ENCODE measurements around the gene TPI1.
"Not testable (repeated sequence)": the region's sequence is repeated elsewhere in the genome, so short reads cannot be mapped to it uniquely, and the experiment has no call there.

Gene TPI1

DNA sequence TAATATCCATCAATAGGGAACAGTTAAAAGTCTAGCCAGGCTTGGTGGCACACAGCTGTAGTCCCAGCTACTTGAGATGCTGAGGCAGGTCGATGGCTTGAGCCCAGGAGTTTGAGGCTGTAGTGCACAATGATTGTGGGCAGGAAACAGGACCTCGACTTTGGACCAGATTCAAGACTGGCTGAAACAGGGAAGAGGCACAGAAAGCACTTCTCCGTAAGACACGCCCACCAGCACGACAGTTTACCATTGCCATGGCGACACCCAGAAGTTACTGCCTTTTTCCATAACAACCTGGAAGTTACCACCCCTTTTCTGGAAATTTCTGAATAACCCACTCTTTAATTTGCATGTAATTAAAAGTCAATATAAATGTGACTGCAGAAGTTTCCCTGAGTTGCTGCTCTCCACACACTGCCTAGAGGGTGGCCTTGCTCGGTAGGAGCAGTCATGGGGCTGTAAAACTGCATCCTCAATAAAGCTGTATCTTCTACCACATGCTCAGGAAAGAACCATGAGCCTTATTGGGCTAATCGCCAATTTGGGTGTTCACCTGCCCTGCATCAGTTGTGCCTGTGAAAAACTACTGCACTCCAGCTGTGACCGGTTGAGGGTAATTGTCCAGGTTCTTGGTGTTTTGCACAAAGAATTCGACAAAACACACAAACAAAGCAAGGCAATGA lies 32.6 kb downstream of the TPI1 start:
- H3K4me3 ChIP-seq (ENCODE audit: low read length in 2 of 2): no peak overlapping the region
- no peak overlapping the region for H3K9ac ChIP-seq (ENCODE audit: low read length in 2 of 2)
- no peaks in the 10 kb centered on the region for H3K9me3 ChIP-seq (ENCODE audit: control insufficient read depth in 2 of 2, low read length in 2 of 2)
- H3K27me3 ChIP-seq (ENCODE audit: control insufficient read depth in 1 of 2, insufficient read depth in 2 of 2, low read length in 2 of 2): no peaks in the 10 kb centered on the region
- H3K4me1 ChIP-seq (ENCODE audit: control insufficient read depth, insufficient read depth, low read length): peaks cover 14% of the 10 kb centered on the region
- no peak overlapping the region for H3K27ac ChIP-seq (ENCODE audit: low read length)
- H3K36me3 ChIP-seq (ENCODE audit: control insufficient read depth in 2 of 2, insufficient read depth in 2 of 2, low read length in 2 of 2): no peaks in the 10 kb centered on the region

DNA sequence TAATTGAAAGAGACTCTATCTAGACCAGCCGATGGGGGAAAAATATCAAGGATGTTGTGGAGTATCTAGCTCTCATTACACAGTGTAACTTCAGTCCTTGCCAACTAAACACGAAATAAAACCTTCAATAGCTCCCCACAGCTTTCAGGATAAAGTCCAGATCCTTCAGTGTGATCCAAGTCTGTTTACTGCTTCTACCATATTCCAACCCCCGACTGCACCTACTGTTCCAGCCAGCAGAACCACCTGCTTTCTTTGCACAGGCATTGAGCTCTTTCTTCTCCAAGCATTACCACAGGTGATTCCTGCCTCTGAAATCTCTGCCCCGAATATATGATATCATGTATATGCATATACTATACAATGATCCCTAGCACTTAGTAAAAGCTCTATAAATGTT lies 35.1 kb downstream of the TPI1 start:
- Histone ChIP-seq H3K27me3 (ENCODE audit: control insufficient read depth in 1 of 2, insufficient read depth in 2 of 2, low read length in 2 of 2) (no peaks in the 10 kb centered on the region), H3K9ac (ENCODE audit: low read length in 2 of 2) (no peak overlapping the region), H3K9me3 (ENCODE audit: control insufficient read depth in 2 of 2, low read length in 2 of 2) (no peaks in the 10 kb centered on the region), H3K4me1 (ENCODE audit: control insufficient read depth, insufficient read depth, low read length) (peaks cover 20% of the 10 kb centered on the region), H3K4me3 (ENCODE audit: low read length in 2 of 2) (no peak overlapping the region), H3K36me3 (ENCODE audit: control insufficient read depth in 2 of 2, insufficient read depth in 2 of 2, low read length in 2 of 2) (peaks cover 7 to 10% of the 10 kb centered on the region in 2 donors), H3K27ac (ENCODE audit: low read length) (no peak overlapping the region)

DNA sequence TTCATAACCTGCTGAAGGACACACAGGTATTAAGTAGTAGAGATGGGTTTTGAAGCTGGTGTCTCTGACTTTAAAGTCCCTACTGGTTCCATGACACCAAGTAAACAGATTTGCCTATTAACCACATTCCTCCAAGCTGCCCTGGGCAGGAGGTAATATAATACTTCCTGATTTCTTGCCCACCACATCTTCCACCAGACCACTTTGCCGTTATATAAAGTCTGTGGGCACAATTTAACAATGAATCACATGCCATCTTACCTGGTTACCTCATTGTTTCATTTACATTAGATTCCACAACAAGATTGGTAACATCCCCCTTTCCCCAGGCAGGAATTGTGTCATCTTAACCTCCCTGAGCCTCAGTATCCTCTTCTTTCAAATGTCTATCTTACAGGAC lies 36.4 kb downstream of the TPI1 start:
- H3K9me3 ChIP-seq (ENCODE audit: control insufficient read depth in 2 of 2, low read length in 2 of 2): no peaks in the 10 kb centered on the region
- H3K4me1 ChIP-seq (ENCODE audit: control insufficient read depth, insufficient read depth, low read length): peaks cover 20% of the 10 kb centered on the region
- no peak overlapping the region for H3K9ac ChIP-seq (ENCODE audit: low read length in 2 of 2)
- H3K27ac ChIP-seq (ENCODE audit: low read length): no peak overlapping the region
- H3K36me3 ChIP-seq (ENCODE audit: control insufficient read depth in 2 of 2, insufficient read depth in 2 of 2, low read length in 2 of 2): peaks cover 7 to 10% of the 10 kb centered on the region in 2 donors
- no peak overlapping the region for H3K4me3 ChIP-seq (ENCODE audit: low read length in 2 of 2)
- no peaks in the 10 kb centered on the region for H3K27me3 ChIP-seq (ENCODE audit: control insufficient read depth in 1 of 2, insufficient read depth in 2 of 2, low read length in 2 of 2)

GRCh38 chr12:6904280-6905276 lies 37.2 kb downstream of the TPI1 start, which contains the start of gene LRRC23:
LRRC23 (plus strand) TSS chr12:6904822; CDS start chr12:6905634, 812 bp downstream.
- peaks cover 7 to 10% of the 10 kb centered on the region in 2 donors for H3K36me3 ChIP-seq (ENCODE audit: control insufficient read depth in 2 of 2, insufficient read depth in 2 of 2, low read length in 2 of 2)
- H3K9me3 ChIP-seq (ENCODE audit: control insufficient read depth in 2 of 2, low read length in 2 of 2): no peaks in the 10 kb centered on the region
- H3K27me3 ChIP-seq (ENCODE audit: control insufficient read depth in 1 of 2, insufficient read depth in 2 of 2, low read length in 2 of 2): no peaks in the 10 kb centered on the region

GRCh38 chr12:6905414-6906040 lies 38.2 kb downstream of the TPI1 start:
- Histone ChIP-seq H3K9me3 (ENCODE audit: control insufficient read depth in 2 of 2, low read length in 2 of 2) (no peaks in the 10 kb centered on the region), H3K9ac (ENCODE audit: low read length in 2 of 2) (peak overlapping the region; percentile 93 to 97), H3K36me3 (ENCODE audit: control insufficient read depth in 2 of 2, insufficient read depth in 2 of 2, low read length in 2 of 2) (peaks cover 7 to 10% of the 10 kb centered on the region in 2 donors), H3K4me1 (ENCODE audit: control insufficient read depth, insufficient read depth, low read length) (peaks cover 13% of the 10 kb centered on the region), H3K27ac (ENCODE audit: low read length) (peak overlapping the region; percentile 76), H3K27me3 (ENCODE audit: control insufficient read depth in 1 of 2, insufficient read depth in 2 of 2, low read length in 2 of 2) (no peaks in the 10 kb centered on the region), H3K4me3 (ENCODE audit: low read length in 2 of 2) (peak overlapping the region; percentile 98 to 99)

More at GRCh38 chr12:6904280-6905276, 37.2 kb downstream of the TPI1 start, which contains the start of gene LRRC23:
- H3K27ac ChIP-seq (ENCODE audit: low read length): peak within 1 kb of the TSS; percentile 76
- peaks cover 20% of the 10 kb centered on the region for H3K4me1 ChIP-seq (ENCODE audit: control insufficient read depth, insufficient read depth, low read length)
- peak within 1 kb of the TSS; percentile 98 to 99 for H3K4me3 ChIP-seq (ENCODE audit: low read length in 2 of 2)
- peak within 1 kb of the TSS; percentile 93 to 97 for H3K9ac ChIP-seq (ENCODE audit: low read length in 2 of 2)

GRCh38 chr12:6908141-6908540 lies 40.8 kb downstream of the TPI1 start:
- not testable (repeated sequence) for H3K27me3 ChIP-seq (ENCODE audit: control insufficient read depth in 1 of 2, insufficient read depth in 2 of 2, low read length in 2 of 2); H3K36me3 ChIP-seq (ENCODE audit: control insufficient read depth in 2 of 2, insufficient read depth in 2 of 2, low read length in 2 of 2); H3K4me3 ChIP-seq (ENCODE audit: low read length in 2 of 2); H3K9me3 ChIP-seq (ENCODE audit: control insufficient read depth in 2 of 2, low read length in 2 of 2); H3K9ac ChIP-seq (ENCODE audit: low read length in 2 of 2); H3K27ac ChIP-seq (ENCODE audit: low read length)
- peaks cover 14% of the 10 kb centered on the region for H3K4me1 ChIP-seq (ENCODE audit: control insufficient read depth, insufficient read depth, low read length)

- H3K4me1 ChIP-seq (ENCODE audit: control insufficient read depth, insufficient read depth, low read length): peaks cover 16% of the 10 kb centered on the region
- H3K36me3 ChIP-seq (ENCODE audit: control insufficient read depth in 2 of 2, insufficient read depth in 2 of 2, low read length in 2 of 2): peaks cover 7 to 10% of the 10 kb centered on the region in 2 donors
- no peaks in the 10 kb centered on the region for H3K9me3 ChIP-seq (ENCODE audit: control insufficient read depth in 2 of 2, low read length in 2 of 2)
- H3K9ac ChIP-seq (ENCODE audit: low read length in 2 of 2): no peak overlapping the region
- H3K27me3 ChIP-seq (ENCODE audit: control insufficient read depth in 1 of 2, insufficient read depth in 2 of 2, low read length in 2 of 2): no peaks in the 10 kb centered on the region
- H3K4me3 ChIP-seq (ENCODE audit: low read length in 2 of 2): no peak overlapping the region
- H3K27ac ChIP-seq (ENCODE audit: low read length): no peak overlapping the region
Measured at GRCh38 chr12:6909421-6910145, 42.3 kb downstream of the TPI1 start.

DNA sequence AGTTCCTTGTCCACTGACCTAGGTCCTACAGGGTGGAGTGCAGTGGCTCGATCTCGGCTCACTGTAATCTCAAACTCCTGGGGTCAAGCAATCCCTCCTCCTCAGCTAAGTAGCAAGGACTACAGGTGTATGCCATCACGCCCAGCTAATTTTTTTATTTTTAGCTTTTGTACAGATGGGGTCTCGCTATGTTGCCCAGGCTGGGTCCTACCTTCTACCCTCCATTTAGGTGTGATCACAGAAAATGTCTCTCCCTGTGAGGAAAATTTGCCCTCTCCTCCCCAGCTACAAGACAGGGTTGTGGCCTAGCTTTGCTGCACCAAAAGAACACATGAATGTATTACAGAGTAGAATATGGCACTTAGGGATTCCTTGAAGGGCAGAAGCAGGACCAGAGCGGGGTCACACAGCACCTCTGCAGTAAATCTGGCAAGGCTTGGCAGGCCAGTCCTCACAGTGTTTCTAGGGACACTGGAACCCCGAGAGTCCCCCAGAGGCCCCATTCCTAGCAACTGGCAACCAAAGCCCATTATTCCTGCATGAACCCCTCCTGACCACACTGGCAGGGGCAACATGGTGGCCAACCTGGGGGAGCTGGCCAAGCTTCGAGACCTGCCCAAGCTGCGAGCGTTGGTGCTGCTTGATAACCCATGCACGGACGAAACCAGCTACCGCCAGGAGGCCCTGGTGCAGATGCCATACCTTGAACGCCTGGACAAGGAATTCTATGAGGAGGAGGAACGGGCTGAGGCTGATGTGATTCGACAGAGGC lies 45.0 kb downstream of the TPI1 start:
- Histone ChIP-seq H3K4me1 (ENCODE audit: control insufficient read depth, insufficient read depth, low read length) (peaks cover 24% of the 10 kb centered on the region), H3K9ac (ENCODE audit: low read length in 2 of 2) (no peak overlapping the region), H3K27ac (ENCODE audit: low read length) (no peak overlapping the region), H3K9me3 (ENCODE audit: control insufficient read depth in 2 of 2, low read length in 2 of 2) (no peaks in the 10 kb centered on the region), H3K27me3 (ENCODE audit: control insufficient read depth in 1 of 2, insufficient read depth in 2 of 2, low read length in 2 of 2) (no peaks in the 10 kb centered on the region), H3K4me3 (ENCODE audit: low read length in 2 of 2) (no peak overlapping the region), H3K36me3 (ENCODE audit: control insufficient read depth in 2 of 2, insufficient read depth in 2 of 2, low read length in 2 of 2) (peaks cover 6 to 11% of the 10 kb centered on the region in 2 donors)

DNA sequence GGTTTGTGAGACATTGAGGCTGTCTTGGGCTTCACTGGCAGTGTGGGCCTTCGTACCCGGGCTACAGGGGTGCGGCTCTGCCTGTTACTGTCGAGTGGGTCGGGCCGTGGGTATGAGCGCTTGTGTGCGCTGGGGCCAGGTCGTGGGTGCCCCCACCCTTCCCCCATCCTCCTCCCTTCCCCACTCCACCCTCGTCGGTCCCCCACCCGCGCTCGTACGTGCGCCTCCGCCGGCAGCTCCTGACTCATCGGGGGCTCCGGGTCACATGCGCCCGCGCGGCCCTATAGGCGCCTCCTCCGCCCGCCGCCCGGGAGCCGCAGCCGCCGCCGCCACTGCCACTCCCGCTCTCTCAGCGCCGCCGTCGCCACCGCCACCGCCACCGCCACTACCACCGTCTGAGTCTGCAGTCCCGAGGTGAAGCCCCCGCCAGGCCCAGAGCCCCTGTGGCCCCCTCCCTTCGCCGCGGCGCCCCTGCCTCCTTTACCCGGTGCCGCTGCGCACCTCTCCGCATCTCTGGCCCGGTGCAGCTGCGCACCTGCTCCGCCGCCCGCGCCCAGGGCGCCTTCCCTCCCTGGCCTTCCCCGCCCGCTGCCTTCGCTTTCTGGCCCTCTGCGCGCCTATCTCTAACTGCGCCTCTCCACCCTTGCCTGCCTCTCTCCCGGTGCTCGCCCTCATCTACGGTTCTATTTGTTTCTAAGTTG lies 47.1 kb downstream of the TPI1 start, which contains the start of gene ENO2:
TSS of gene ENO2 (plus strand) at position 335 of the 701 bp plus-strand sequence. CDS start 1,253 bp downstream, outside the sequence.
- Histone ChIP-seq H3K4me1 (ENCODE audit: control insufficient read depth, insufficient read depth, low read length) (peaks cover 24% of the 10 kb centered on the region), H3K4me3 (ENCODE audit: low read length in 2 of 2) (peak within 1 kb of the TSS; percentile 82 to 83), H3K9ac (ENCODE audit: low read length in 2 of 2) (peak within 1 kb of the TSS; percentile 80 to 91), H3K36me3 (ENCODE audit: control insufficient read depth in 2 of 2, insufficient read depth in 2 of 2, low read length in 2 of 2) (peaks cover 10 to 17% of the 10 kb centered on the region in 2 donors), H3K9me3 (ENCODE audit: control insufficient read depth in 2 of 2, low read length in 2 of 2) (no peaks in the 10 kb centered on the region), H3K27ac (ENCODE audit: low read length) (peak within 1 kb of the TSS; percentile 92), H3K27me3 (ENCODE audit: control insufficient read depth in 1 of 2, insufficient read depth in 2 of 2, low read length in 2 of 2) (no peaks in the 10 kb centered on the region)
